HUES64 (cell line): Measurements from ENCODE around the gene GDI2.
"Not testable (repeated sequence)": the region's sequence is repeated elsewhere in the genome, so short reads cannot be mapped to it uniquely, and the experiment has no call there.

Experiments
- H3K27ac ChIP-seq: 2 replicates; pipeline ENCODE4 v1.7.0; 2013; ENCODE audit warnings: low read depth, low read length, inconsistent platforms
- H3K27me3 ChIP-seq: 2 replicates; pipeline ENCODE4 v1.6.1; 2013; ENCODE audit warnings: mild to moderate bottlenecking, low read length; ENCODE audit not compliant: insufficient read depth
- H3K36me3 ChIP-seq: 2 replicates; pipeline ENCODE4 v1.6.1; 2013; ENCODE audit warnings: mild to moderate bottlenecking, low read length; ENCODE audit not compliant: insufficient read depth
- H3K4me1 ChIP-seq: 2 replicates; pipeline ENCODE4 v1.6.1; 2013; ENCODE audit warnings: mild to moderate bottlenecking, low read length, moderate library complexity; ENCODE audit not compliant: insufficient read depth
- H3K4me3 ChIP-seq: 2 replicates; pipeline ENCODE4 v1.5.1; 2013; ENCODE audit warnings: mild to moderate bottlenecking, low read length, moderate library complexity
- H3K9ac ChIP-seq: 2 replicates; pipeline ENCODE4 v1.6.1; 2013; ENCODE audit warnings: mild to moderate bottlenecking, low read depth, low read length
- H3K9me3 ChIP-seq: 2 replicates; pipeline ENCODE4 v1.6.1; 2013; ENCODE audit warnings: low read depth, low read length; ENCODE audit not compliant: insufficient read depth
- WGBS: fragments of 150-250, 120-280 bp; methylation state at CpG from one replicate; pipeline ENCODE4 v1.1.7; 2013; ENCODE audit warnings: missing lambda C conversion rate; 5-methylcytosine and 5-hydroxymethylcytosine counted together

The GDI2 gene

GRCh38 chr10:5841965-5842364 lies 28.7 kb upstream of the GDI2 start:
- Histone ChIP-seq H3K9ac (no peak overlapping the region), H3K9me3 (no peaks in the 10 kb centered on the region), H3K27ac (no peak overlapping the region), H3K36me3 (no peaks in the 10 kb centered on the region), H3K27me3 (no peaks in the 10 kb centered on the region), H3K4me3 (no peak overlapping the region), H3K4me1 (0 out of 2 replicates have a peak, but pooled peaks cover 4% of the 10 kb centered on the region)
- 90% methylated on average over 14 of the region's 14 CpGs for WGBS

GRCh38 chr10:5840314-5841307 lies 27.4 kb upstream of the GDI2 start:
- Histone ChIP-seq H3K9me3 (no peaks in the 10 kb centered on the region), H3K4me3 (no peak overlapping the region), H3K9ac (no peak overlapping the region), H3K36me3 (no peaks in the 10 kb centered on the region), H3K27me3 (no peaks in the 10 kb centered on the region), H3K4me1 (0 out of 2 replicates have a peak, but pooled peaks cover 4% of the 10 kb centered on the region), H3K27ac (no peak overlapping the region)
- WGBS: 63% methylated on average over 40 of the region's 40 CpGs

- H3K9ac ChIP-seq, H3K27me3 ChIP-seq, H3K9me3 ChIP-seq, H3K27ac ChIP-seq, H3K4me1 ChIP-seq, H3K4me3 ChIP-seq, H3K36me3 ChIP-seq: not testable (repeated sequence)
- 92% methylated on average over 2 of the region's 2 CpGs for WGBS
These were observed 22.9 kb upstream of the GDI2 start for GRCh38 chr10:5836181-5836580.

- no peak overlapping the region for H3K27ac ChIP-seq
- H3K4me3 ChIP-seq: no peak overlapping the region
- H3K9me3 ChIP-seq: no peaks in the 10 kb centered on the region
- H3K36me3 ChIP-seq: no peaks in the 10 kb centered on the region
- no peaks in the 10 kb centered on the region for H3K4me1 ChIP-seq
- WGBS: 96% methylated on average over 15 of the region's 15 CpGs
- no peaks in the 10 kb centered on the region for H3K27me3 ChIP-seq
- H3K9ac ChIP-seq: no peak overlapping the region
These were observed 22.3 kb upstream of the GDI2 start for GRCh38 chr10:5835446-5836095.

- no peak overlapping the region for H3K27ac ChIP-seq
- H3K9ac ChIP-seq: no peak overlapping the region
- no peaks in the 10 kb centered on the region for H3K9me3 ChIP-seq
- H3K4me3 ChIP-seq: no peak overlapping the region
- no peaks in the 10 kb centered on the region for H3K36me3 ChIP-seq
- no peaks in the 10 kb centered on the region for H3K4me1 ChIP-seq
- WGBS: 79% methylated on average over 6 of the region's 6 CpGs
- H3K27me3 ChIP-seq: no peaks in the 10 kb centered on the region
These were observed 20.6 kb upstream of the GDI2 start for GRCh38 chr10:5833814-5834213.

GRCh38 chr10:5832946-5833345 lies 19.7 kb upstream of the GDI2 start:
- Histone ChIP-seq H3K27me3 (no peaks in the 10 kb centered on the region), H3K4me1 (no peaks in the 10 kb centered on the region), H3K4me3 (no peak overlapping the region), H3K36me3 (no peaks in the 10 kb centered on the region), H3K9ac (no peak overlapping the region), H3K9me3 (no peaks in the 10 kb centered on the region), H3K27ac (no peak overlapping the region)
- WGBS: 92% methylated on average over 13 of the region's 13 CpGs

GRCh38 chr10:5831446-5831782 lies 18.2 kb upstream of the GDI2 start:
- no peak overlapping the region for H3K9ac ChIP-seq
- H3K4me3 ChIP-seq: no peak overlapping the region

GRCh38 chr10:5830629-5831445 lies 17.6 kb upstream of the GDI2 start:
- no peaks in the 10 kb centered on the region for H3K27me3 ChIP-seq
- no peaks in the 10 kb centered on the region for H3K4me1 ChIP-seq
- no peak overlapping the region for H3K27ac ChIP-seq
- no peaks in the 10 kb centered on the region for H3K9me3 ChIP-seq
- H3K4me3 ChIP-seq: no peak overlapping the region
- 94% methylated on average over 14 of the region's 14 CpGs for WGBS
- H3K9ac ChIP-seq: no peak overlapping the region
- no peaks in the 10 kb centered on the region for H3K36me3 ChIP-seq

More at GRCh38 chr10:5831446-5831782, 18.2 kb upstream of the GDI2 start:
- Histone ChIP-seq H3K4me1 (no peaks in the 10 kb centered on the region), H3K9me3 (no peaks in the 10 kb centered on the region), H3K27me3 (no peaks in the 10 kb centered on the region), H3K27ac (no peak overlapping the region), H3K36me3 (no peaks in the 10 kb centered on the region)
- 95% methylated on average over 8 of the region's 8 CpGs for WGBS

- no peak overlapping the region for H3K9ac ChIP-seq
- no peaks in the 10 kb centered on the region for H3K36me3 ChIP-seq
- H3K4me3 ChIP-seq: no peak overlapping the region
- no peaks in the 10 kb centered on the region for H3K9me3 ChIP-seq
- 88% methylated on average over 8 of the region's 9 CpGs for WGBS
- no peaks in the 10 kb centered on the region for H3K4me1 ChIP-seq
- no peak overlapping the region for H3K27ac ChIP-seq
- H3K27me3 ChIP-seq: no peaks in the 10 kb centered on the region
These were observed 16.0 kb upstream of the GDI2 start for GRCh38 chr10:5829267-5829666.

GRCh38 chr10:5828725-5829124 lies 15.5 kb upstream of the GDI2 start:
- Histone ChIP-seq H3K4me3 (no peak overlapping the region), H3K9me3 (no peaks in the 10 kb centered on the region), H3K36me3 (no peaks in the 10 kb centered on the region), H3K9ac (no peak overlapping the region), H3K27me3 (no peaks in the 10 kb centered on the region), H3K27ac (no peak overlapping the region), H3K4me1 (no peaks in the 10 kb centered on the region)
- 95% methylated on average over 16 of the region's 16 CpGs for WGBS

- H3K4me1 ChIP-seq: no peaks in the 10 kb centered on the region
- no peak overlapping the region for H3K27ac ChIP-seq
- H3K27me3 ChIP-seq: no peaks in the 10 kb centered on the region
- no peaks in the 10 kb centered on the region for H3K36me3 ChIP-seq
- WGBS: 89% methylated on average over 6 of the region's 6 CpGs
- H3K4me3 ChIP-seq: no peak overlapping the region
- no peaks in the 10 kb centered on the region for H3K9me3 ChIP-seq
- H3K9ac ChIP-seq: no peak overlapping the region
These were observed 14.6 kb upstream of the GDI2 start for GRCh38 chr10:5827841-5828240.
